Measurements from ENCODE around the gene METRN. TPM values are rescaled to one million over a fixed set of nuclear protein-coding genes. Genes with fewer than 3 reads are reported as not detected.

The METRN gene
- total RNA-seq, 2 experiments from 2014 or later, result 8.2 to 11.0 TPM

DNA sequence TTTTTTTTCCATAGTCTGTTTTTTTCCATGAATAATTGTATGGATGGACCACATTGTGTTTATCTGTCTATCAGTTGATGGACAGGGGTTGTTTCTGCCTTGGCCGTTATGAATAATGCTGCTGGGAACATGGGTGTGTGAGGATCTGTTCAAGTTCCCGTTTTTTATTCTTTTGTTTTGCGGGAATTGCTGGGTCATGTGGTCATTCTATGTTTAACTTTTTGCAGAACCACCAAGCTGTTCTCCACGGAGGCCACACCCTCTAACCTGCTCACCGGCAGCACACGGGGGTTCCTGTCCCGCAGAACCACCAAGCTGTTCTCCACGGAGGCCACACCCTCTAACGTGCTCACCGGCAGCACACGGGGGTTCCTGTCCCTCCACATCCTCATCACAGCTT is 39.7 kb downstream of the METRN start:
- H3K4me1 Mint-ChIP-seq (ENCODE audit: low read depth), result peaks cover 1% of the 10 kb centered on the region
- no peak overlapping the region for H3K4me3 Mint-ChIP-seq
- H3K27me3 Mint-ChIP-seq (ENCODE audit: low read depth), result peaks cover 4% of the 10 kb centered on the region
- CTCF ChIA-PET, result interaction anchor here (0.6 kb wide), 1 partner anchor 66 kb away, joined by 4 read pairs; no protein-coding TSS in a partner anchor
- intact Hi-C loops (cut with micrococcal nuclease), result no loop called here
- no peak for DNase-seq
- no peak overlapping the region for H3K27ac Mint-ChIP-seq
- H3K36me3 Mint-ChIP-seq (ENCODE audit: low read depth), result no peaks in the 10 kb centered on the region
- H3K9me3 Mint-ChIP-seq, result peaks cover 2% of the 10 kb centered on the region

DNA sequence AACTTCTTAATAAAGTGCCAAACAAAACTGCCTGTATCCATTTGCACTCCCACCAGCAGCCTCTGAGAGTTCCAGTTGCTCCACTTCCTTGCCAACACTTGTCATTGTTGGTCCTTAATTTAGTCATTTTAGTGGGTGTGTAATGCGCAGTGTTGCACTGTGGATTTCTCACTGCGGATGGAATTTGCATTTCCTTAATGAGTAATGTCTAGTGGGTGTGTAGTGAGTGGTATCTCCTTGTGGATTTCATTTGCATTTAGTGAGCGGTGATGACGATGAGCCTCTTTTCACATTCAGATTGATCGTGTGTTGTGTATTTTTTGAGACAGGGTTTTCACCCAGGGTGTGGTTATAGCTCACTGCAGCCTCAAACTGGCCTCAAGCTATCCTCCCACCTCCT is 41.5 kb downstream of the METRN start:
- Mint-ChIP-seq H3K36me3 (ENCODE audit: low read depth) (no peaks in the 10 kb centered on the region), H3K4me1 (ENCODE audit: low read depth) (peaks cover 1% of the 10 kb centered on the region), H3K4me3 (no peak overlapping the region), H3K27me3 (ENCODE audit: low read depth) (peaks cover 4% of the 10 kb centered on the region), H3K9me3 (peaks cover 2% of the 10 kb centered on the region), H3K27ac (no peak overlapping the region)
- CTCF ChIA-PET, result interaction anchor here (0.7 to 1.3 kb wide), 2 partner anchors 44 to 735 kb away, joined by 3 to 5 read pairs; no protein-coding TSS in a partner anchor
- no peak for DNase-seq
- intact Hi-C loops (cut with micrococcal nuclease), result no loop called here

DNA sequence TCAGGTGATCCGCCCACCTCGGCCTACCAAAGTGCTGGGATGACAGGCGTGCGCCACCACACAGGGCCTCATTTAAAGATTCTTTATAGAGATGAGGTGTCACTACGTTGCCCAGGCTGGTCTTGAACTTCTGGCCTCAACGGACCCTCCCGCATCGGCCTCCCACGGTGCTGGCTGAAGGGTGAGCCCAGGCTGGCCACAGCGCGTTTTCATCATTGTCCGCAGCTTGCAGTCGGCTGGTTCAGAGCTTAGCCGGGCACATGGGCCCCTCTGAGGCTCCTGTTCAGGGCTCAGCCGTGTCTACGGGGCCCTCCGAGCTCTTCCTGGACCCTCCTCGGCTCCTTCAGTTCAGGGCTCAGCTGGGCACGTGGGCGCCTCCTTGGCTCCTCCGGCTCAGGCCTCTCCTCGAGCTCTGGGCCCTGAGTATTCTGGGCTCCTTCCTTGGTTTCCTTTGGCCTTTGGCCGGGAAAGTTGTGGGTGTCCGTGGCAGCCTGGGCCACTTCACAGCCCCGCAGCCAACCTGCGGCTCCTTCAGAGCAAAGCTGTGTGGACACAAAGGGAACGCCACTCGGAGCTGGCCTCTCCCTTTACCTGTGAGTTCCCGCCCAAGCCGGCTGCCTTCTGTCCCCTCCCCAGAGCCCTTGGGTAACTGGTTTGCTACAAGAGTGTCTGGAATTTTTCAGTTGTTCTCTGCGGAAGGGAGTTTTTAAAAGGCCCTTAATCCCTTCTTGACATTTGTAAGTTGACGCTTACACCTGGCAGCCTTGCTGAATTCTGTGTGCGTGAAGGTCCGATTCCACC is 44.4 kb downstream of the METRN start:
- H3K27ac Mint-ChIP-seq, result no peak overlapping the region
- intact Hi-C loops (cut with micrococcal nuclease), result no loop called here
- peaks cover 2% of the 10 kb centered on the region for H3K9me3 Mint-ChIP-seq
- H3K4me3 Mint-ChIP-seq, result no peak overlapping the region
- CTCF ChIA-PET, result no interaction called here
- H3K36me3 Mint-ChIP-seq (ENCODE audit: low read depth), result no peaks in the 10 kb centered on the region
- no peak for DNase-seq
- peaks cover 1% of the 10 kb centered on the region for H3K4me1 Mint-ChIP-seq (ENCODE audit: low read depth)
- peaks cover 4% of the 10 kb centered on the region for H3K27me3 Mint-ChIP-seq (ENCODE audit: low read depth)

DNA sequence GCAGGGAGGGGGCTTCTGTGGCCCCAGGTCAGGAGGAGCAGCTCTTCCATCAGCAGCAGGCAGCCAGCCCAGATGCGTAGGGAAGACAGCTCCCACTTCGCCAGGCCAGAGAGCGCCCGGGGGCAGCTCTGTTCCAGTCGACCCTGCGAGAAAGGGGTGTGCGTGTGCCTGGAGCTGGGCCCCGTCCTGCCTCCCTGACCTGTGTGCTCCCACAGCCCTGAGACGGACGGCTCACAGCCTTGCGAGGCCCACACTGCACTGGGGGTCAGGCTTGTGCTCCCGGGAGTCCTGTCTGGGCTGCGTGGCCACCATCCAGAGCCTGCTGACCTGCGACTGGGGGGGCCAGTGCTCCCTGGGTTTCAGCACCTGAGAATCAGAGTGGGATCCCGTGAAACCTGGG is 45.1 kb downstream of the METRN start:
- intact Hi-C loops (cut with micrococcal nuclease), result no loop called here
- no peaks in the 10 kb centered on the region for H3K4me1 Mint-ChIP-seq (ENCODE audit: low read depth)
- no peaks in the 10 kb centered on the region for H3K36me3 Mint-ChIP-seq (ENCODE audit: low read depth)
- no peak overlapping the region for H3K27ac Mint-ChIP-seq
- DNase-seq, result no peak
- CTCF ChIA-PET, result no interaction called here
- peaks cover 4% of the 10 kb centered on the region for H3K27me3 Mint-ChIP-seq (ENCODE audit: low read depth)
- H3K4me3 Mint-ChIP-seq, result no peak overlapping the region
- peaks cover 2% of the 10 kb centered on the region for H3K9me3 Mint-ChIP-seq

DNA sequence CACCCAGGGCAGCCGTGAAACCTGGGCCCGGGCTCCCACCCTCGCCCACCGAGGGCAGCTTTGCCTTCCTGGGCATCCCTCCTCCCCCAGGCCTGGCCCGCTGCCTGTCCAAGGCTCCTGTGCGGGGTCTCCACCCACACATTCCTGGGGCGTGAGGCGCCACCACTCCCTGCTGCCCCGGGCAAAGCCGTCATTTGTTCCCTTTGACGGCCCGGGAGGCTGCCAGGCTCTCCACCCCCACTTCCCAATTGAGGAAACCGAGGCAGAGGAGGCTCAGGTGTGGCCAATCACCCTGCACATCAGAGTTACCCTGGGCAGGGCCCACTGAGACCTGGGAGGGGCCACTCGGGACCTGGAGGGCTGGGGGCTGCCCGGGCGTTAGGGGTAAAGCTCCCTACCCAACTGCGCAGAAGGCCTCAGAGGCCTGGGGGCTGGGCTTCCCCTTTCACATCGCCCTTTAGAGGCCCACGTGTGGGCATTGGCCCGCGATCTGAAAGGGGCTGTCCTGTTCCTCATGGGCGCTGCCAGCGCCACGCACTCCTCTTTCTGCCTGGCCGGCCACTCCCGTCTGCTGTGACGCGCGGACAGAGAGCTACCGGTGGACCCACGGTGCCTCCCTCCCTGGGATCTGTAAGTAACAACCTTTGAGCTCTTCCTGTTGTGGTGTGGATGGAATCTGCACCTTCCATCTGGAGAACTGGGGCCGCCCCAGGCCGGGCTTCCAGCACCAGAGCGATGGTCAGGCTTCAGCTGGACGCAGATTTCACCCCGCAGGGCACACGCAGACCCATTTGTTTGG is 45.8 kb downstream of the METRN start, which contains the start of gene MSLN:
Gene MSLN (plus strand): TSS at position 190 of the 799 bp plus-strand sequence. CDS start 1,947 bp downstream, outside the sequence.
- no peak for DNase-seq
- Mint-ChIP-seq H3K36me3 (ENCODE audit: low read depth) (no peaks in the 10 kb centered on the region), H3K4me1 (ENCODE audit: low read depth) (no peaks in the 10 kb centered on the region), H3K9me3 (peaks cover 2% of the 10 kb centered on the region), H3K4me3 (no peak within 1 kb of the TSS), H3K27me3 (ENCODE audit: low read depth) (peaks cover 4% of the 10 kb centered on the region), H3K27ac (no peak within 1 kb of the TSS)
- intact Hi-C loops (cut with micrococcal nuclease), result no loop called here
- CTCF ChIA-PET, result interaction anchor here (0.6 to 0.8 kb wide), 2 partner anchors 11 to 410 kb away, joined by 3 to 4 read pairs; no protein-coding TSS in a partner anchor

DNA sequence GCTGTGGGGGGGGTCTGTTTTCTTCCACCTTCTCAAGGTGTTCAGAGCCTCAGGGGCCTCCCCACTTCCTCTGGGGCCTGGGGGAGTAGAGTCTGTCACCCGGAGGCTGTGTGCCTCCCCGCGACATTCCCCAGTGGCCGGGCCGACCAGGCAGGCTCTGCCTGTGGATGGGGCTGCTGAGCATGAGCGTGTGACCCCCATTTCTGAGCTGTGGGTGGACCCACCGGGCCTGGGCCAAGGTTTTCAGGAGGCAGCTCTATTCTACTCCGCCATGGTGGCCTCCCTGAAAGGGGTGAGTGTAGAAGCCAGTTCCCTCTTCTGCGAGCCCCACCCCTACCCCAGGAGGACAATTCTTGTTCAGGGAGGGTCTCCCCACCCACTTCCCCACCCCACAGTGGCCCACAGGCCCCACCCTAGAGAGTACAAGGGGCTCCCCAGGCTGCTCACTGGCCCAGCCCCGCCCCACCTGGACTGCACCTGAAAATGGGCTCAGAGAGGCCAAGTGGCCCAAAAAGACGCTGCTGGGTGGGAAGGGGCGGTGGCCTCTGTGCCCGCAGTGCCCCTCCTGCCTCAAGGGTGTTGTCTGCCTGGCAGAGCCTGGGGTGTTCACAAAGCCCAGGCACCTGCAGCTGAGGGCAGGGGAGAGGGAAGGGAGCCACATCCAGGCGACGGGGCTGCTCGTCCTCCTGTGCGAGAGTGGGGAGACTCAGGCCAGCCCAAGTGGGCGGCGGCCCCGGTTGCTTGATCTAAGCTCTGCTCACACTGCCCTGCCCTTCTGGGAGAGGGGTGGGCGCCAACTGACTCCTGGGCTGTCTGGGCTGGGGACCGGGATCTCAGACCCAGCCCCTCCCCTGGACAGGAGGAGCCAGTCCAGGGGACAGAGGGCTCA is 47.0 kb downstream of the METRN start:
- Mint-ChIP-seq H3K4me1 (ENCODE audit: low read depth) (no peaks in the 10 kb centered on the region), H3K4me3 (no peak overlapping the region), H3K27ac (no peak overlapping the region), H3K9me3 (no peaks in the 10 kb centered on the region), H3K27me3 (ENCODE audit: low read depth) (peaks cover 4% of the 10 kb centered on the region), H3K36me3 (ENCODE audit: low read depth) (no peaks in the 10 kb centered on the region)
- CTCF ChIA-PET, result interaction anchor here (0.6 kb wide), 1 partner anchor 411 kb away, joined by 4 read pairs; no protein-coding TSS in a partner anchor
- no peak for DNase-seq
- intact Hi-C loops (cut with micrococcal nuclease), result no loop called here

GRCh38 chr16:762595-763268 is 47.8 kb downstream of the METRN start:
- DNase-seq, result no peak
- peaks cover 2% of the 10 kb centered on the region for H3K27me3 Mint-ChIP-seq (ENCODE audit: low read depth)
- no peaks in the 10 kb centered on the region for H3K4me1 Mint-ChIP-seq (ENCODE audit: low read depth)
- H3K27ac Mint-ChIP-seq, result no peak overlapping the region
- intact Hi-C loops (cut with micrococcal nuclease), result no loop called here
- H3K36me3 Mint-ChIP-seq (ENCODE audit: low read depth), result no peaks in the 10 kb centered on the region
- CTCF ChIA-PET, result no interaction called here
- no peak overlapping the region for H3K4me3 Mint-ChIP-seq
- H3K9me3 Mint-ChIP-seq, result no peaks in the 10 kb centered on the region

DNA sequence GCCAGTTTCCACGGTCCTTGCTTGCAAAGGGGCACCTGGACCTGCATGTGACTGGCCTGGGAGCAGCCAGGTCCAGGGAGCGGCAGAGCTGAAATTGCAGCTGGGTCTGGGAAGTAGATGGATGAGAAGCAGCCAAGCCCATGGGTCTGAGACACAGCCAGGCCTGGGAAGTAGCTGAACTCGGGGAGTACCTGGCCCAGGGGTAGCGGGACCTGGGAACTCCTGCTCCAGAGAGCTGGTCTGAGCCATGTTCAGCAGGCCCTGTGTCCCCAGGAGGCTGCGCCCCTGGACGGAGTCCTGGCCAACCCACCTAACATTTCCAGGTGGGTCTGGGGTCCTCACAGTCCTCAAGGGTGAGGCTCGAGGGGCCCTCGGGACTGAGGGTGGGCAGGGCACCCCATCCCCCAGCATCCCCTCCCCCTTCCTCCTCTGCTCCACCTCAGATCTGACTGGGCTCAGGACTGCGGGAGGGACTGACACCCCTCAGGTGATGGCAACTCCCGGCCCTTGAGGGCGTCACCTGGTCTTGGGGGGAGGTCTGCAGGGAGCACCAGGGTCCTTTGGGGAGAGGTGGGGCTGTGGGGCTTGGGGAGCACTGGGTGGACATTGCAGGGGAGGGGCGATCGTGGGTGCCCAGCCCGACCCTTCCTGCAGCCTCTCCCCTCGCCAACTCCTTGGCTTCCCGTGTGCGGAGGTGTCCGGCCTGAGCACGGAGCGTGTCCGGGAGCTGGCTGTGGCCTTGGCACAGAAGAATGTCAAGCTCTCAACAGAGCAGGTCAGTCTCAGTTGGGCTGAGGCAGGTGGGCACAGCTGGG is 48.7 kb downstream of the METRN start:
- intact Hi-C loops (cut with micrococcal nuclease), result no loop called here
- Mint-ChIP-seq H3K4me3 (no peak overlapping the region), H3K27ac (no peak overlapping the region), H3K27me3 (ENCODE audit: low read depth) (no peaks in the 10 kb centered on the region), H3K4me1 (ENCODE audit: low read depth) (no peaks in the 10 kb centered on the region), H3K9me3 (no peaks in the 10 kb centered on the region), H3K36me3 (ENCODE audit: low read depth) (no peaks in the 10 kb centered on the region)
- CTCF ChIA-PET, result no interaction called here
- no peak for DNase-seq

DNA sequence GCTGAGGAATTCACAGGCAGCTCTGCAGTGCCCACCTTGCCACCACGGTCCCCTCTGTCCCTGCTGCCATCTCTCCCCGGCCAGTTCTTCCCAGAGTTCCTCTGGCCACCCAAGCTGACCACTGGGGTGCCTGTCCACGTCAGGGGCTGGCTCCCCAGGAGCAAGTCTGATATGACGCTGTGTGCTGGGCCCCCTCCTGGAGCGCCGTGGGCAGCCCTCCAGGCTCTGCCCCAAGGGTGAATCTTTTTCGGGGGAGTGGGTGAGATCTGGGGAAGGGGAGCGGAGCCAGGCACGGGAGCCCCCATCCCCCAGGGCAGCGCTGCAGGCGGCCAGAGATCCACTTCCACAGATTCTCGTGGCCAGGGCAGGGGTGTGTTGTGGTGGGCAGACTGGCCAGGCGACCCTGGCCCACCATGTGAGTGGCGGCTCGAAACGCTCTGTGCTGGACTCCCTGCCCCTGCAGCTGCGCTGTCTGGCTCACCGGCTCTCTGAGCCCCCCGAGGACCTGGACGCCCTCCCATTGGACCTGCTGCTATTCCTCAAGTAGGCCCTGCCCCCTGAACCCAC is 49.3 kb downstream of the METRN start:
- H3K4me1 Mint-ChIP-seq (ENCODE audit: low read depth), result no peaks in the 10 kb centered on the region
- H3K4me3 Mint-ChIP-seq, result no peak overlapping the region
- H3K36me3 Mint-ChIP-seq (ENCODE audit: low read depth), result no peaks in the 10 kb centered on the region
- no peaks in the 10 kb centered on the region for H3K9me3 Mint-ChIP-seq
- CTCF ChIA-PET, result no interaction called here
- intact Hi-C loops (cut with micrococcal nuclease), result no loop called here
- no peaks in the 10 kb centered on the region for H3K27me3 Mint-ChIP-seq (ENCODE audit: low read depth)
- no peak for DNase-seq
- H3K27ac Mint-ChIP-seq, result no peak overlapping the region

DNA sequence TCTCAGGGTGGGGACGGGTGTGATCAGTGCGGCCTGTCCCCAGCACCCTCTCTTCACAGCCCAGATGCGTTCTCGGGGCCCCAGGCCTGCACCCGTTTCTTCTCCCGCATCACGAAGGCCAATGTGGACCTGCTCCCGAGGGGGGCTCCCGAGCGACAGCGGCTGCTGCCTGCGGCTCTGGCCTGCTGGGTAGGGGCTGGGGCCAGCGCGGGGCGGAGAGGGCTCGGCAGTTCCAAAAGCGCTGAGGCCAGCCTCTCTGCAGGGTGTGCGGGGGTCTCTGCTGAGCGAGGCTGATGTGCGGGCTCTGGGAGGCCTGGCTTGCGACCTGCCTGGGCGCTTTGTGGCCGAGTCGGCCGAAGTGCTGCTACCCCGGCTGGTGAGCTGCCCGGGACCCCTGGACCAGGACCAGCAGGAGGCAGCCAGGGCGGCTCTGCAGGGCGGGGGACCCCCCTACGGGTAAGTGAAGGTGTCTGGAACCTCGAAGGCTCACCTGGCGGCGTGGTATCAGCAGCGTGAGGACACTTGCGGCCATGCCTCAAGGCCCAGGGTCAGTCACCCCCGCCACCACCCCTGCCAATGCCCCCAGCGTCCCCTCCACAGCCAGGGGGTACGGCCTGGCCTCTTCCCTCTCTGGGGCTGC is 50.0 kb downstream of the METRN start:
- CTCF ChIA-PET, result no interaction called here
- no peaks in the 10 kb centered on the region for H3K36me3 Mint-ChIP-seq (ENCODE audit: low read depth)
- H3K9me3 Mint-ChIP-seq, result no peaks in the 10 kb centered on the region
- no peak overlapping the region for H3K27ac Mint-ChIP-seq
- intact Hi-C loops (cut with micrococcal nuclease), result no loop called here
- H3K4me1 Mint-ChIP-seq (ENCODE audit: low read depth), result no peaks in the 10 kb centered on the region
- H3K27me3 Mint-ChIP-seq (ENCODE audit: low read depth), result no peaks in the 10 kb centered on the region
- H3K4me3 Mint-ChIP-seq, result no peak overlapping the region
- DNase-seq, result no peak

All from activated naive CD4-positive, alpha-beta T cell treated with anti-CD3 and anti-CD28 coated beads for 36 hours (primary cell).